ENCODE data around the gene PANK4.
"Not testable (repeated sequence)": the region's sequence is repeated elsewhere in the genome, so short reads cannot be mapped to it uniquely, and the experiment has no call there.

Gene PANK4

DNA sequence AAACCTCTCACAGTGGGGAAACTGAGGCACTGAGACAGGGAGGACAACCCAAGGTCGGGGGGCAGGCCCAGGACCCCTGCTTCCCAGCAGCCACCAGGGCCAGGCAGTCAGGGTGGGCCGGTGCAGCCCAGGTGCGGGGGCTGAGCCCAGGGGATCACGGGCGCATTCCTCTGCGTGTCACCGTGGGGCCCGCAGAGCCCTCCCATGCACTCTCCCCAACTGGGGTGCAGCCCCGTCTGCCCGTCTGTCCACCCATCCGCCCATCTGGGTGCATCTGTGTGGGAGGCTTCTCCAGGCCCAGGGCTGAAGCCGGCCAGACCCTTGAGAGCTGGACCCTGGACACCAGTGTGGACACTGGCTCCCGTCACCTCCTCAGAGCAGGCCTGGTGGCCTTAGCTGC lies 53.2 kb downstream of the PANK4 start:
- DNase-seq, result no peak

DNA sequence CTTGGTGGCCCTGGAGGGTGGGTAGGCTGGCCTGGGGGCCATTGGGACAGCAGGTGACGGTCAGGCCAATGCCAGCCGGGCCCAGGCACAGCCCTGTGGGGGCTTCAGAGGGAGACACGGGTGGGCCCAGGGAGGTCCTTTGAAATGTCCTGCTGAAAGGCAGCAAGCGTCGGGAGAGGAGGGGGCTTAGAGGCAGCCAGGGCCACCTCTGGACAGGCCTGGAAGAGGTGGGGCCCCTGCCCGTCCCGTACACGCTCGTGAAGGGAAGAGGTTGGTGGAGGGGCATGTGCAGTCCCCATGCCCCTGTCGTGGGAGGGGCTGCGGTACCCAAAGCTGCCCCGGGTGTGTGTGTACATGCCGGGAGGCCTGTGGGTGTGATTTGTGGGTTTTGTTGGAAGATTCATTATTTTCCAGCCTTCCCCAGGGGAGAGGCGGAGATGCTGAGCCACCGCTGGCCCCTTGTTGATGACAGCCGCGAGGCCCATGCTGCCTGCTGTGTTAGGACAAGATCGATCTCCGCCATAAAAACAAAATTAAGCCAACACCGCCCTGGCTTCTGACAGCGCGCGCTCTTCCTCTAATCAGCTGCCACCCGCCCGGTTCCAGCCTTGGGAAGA lies 53.7 kb downstream of the PANK4 start:
- DNase-seq, result no peak

DNA sequence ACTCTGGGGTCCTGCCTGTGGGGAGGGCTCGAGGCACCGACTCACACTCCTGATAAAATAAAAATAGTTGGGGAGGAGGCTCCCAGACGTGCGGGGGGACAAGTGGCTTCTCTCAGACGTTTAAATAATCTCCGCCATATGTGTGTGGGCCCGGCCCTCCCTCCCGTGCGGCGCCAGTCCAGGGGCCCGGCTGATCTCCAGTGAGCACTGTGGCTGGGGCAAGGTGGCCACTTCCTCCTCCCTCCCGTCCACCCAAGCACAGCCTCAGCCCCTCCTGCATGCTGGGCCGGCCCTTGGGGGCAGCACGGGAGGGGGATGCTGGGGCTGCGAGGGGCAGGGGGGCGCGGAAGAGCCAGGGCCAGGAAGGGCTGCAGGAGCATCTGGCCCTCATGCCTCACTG lies 54.3 kb downstream of the PANK4 start:
- DNase-seq, result no peak

DNA sequence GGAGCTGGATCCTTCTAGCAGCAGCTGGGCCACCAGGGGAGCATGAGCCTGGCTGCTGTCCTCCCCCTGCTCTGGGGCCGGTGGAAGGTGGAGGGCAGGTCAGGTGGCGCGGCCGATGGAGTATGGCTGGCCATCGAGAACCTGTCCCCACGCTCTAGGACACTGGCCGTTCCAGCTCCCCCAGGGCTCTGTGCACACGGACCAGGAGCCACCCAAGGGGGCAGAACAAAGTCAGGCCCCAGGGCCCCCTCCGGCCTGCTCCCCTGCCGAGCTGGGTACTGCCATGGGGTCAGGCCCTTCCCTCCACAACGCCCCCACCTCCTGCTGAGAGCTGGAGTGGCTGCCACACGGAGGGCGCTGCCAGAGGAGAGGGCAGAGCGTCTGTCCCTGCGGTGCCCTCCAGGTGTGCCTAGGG lies 54.8 kb downstream of the PANK4 start:
- DNase-seq, result no peak

DNA sequence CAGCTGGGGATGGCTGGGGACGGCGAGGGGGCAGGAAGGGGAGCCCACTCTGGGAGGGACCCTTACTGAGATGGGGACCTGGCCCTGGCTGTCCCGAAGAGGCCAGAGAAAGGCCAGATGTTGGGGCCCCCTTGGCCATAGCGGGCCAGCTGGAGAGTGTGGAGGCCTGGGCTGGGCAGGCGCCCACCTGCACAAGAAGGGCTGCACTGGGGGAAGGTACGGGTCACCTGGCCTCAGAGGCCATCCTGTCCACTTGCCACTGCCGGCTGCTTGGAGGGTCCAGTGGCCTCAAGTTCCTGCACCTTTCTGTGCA lies 55.3 kb downstream of the PANK4 start:
- DNase-seq, result no peak

DNA sequence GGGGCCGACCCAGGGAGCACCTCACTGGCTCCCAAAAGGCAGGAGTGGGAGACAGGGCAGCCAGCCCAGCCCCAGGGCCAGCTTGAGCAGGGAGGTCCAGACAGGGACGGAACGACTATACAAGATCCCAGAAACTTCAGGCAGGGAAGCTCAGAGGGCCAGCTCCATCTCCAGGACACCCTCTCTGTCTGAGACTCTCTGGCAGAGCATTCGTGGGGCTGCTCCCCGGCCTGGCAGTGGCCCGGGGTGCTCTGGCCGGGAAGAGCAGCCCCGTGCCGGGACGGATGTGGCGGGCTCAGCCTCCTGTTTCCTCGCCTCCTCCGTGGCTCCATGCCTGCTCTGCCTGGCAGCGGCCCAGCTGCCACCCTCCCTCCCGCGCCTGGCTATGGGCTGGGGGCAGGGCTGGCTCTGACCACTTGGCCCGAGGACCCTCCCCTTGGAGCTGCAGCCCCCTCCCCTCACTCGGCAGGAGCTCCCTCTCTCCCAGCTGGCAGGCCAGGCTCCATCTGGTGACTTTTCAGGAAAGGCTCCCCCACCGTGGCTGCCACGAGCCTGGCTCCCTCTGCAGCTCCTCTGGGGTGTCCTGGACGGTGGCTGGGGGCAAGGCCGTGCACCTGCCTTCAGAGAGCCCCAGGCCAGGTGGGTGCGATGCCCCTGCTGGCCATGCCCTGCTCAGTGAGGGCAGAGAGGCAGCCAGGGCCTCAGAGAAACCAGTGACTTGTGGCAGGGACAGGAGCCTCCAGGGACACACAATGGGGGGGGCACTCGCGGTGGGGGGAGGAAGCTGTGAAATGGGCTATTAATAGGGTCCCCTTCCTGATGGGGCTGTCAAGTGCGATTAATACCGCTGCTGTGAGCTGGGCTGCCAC lies 55.9 kb downstream of the PANK4 start:
- DNase-seq, result no peak

DNA sequence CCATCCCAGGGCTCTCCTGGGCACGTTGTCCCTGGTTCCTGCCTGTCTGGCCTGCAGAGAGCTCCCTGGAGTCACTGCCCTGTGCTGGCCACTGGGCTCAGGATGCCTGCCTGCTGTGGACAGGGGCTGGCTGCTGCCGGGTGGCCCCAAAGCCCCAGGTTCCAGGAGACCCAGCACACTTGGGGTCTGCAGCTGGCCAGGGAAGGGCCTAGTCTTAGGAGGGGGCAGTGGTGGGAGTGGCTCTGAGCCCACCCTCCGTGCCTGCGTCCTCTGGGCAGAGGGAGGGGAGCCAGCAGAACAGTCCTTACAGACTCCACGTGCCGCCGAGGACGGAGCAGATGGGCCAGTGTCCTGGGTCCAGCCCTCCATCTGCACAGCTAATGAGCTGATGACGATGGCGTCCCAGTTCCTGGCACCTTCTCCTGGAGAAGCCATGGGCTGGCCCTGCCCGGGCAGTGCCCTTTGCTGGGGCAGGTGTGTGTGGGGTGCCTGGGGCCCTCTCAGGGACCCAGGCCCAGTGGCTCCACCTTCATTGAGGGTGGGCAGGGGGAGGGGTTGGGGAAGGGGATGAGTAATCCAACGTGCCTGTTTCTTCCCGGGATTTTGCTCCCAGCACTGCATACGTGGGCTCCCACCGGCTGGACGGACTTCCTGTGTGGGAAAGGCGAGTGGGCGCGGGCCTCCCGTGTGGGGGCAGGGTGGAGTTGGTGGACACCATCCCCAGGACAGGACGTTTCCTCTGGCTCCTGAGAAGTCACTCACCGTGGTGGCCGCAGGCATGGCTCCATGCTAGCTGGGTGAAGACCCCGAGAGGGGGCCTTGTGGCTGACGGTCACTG lies 57.1 kb downstream of the PANK4 start:
- no peak for DNase-seq

DNA sequence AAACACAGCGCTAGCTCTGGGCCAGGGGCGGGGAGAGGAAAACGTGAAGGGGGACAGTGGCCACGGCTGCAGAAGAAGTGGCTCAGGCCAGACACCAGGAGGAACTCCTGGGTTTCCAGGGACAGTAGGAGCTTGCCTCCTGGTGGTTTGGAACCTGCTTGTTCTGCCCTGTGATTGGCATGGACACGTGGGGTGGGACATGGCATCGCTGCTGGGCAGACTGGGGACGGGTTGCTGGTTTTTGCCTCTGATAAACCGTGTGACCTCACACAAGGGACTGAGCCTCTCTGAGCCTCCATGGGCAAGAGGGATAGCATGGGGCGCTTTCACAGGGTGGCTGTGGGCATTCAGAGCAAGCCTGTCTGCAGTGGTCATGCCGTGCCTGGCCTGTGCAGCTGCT lies 57.9 kb downstream of the PANK4 start:
- no peak for DNase-seq

DNA sequence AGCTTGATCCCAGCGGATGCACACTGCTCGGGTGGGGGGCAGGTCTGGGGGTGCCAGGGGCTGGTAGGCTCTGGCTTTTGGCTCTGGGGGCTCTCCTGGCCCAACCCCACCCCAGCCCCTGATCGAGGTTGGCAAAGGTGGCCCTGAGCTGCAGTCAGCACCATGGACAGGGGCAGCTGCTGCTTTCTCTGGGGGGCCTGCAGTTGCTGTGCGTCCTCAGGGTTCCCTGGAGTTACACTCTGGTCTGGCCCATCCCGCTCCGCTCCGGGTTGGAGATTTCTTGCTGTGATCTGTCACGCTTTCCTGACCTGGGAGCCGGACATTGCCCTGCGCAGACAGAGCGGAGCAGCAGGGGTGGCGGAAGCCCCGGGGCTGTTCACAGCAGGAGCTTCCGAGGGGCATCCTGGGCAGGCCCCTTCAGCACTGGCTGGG lies 58.3 kb downstream of the PANK4 start:
- DNase-seq, result no peak

DNA sequence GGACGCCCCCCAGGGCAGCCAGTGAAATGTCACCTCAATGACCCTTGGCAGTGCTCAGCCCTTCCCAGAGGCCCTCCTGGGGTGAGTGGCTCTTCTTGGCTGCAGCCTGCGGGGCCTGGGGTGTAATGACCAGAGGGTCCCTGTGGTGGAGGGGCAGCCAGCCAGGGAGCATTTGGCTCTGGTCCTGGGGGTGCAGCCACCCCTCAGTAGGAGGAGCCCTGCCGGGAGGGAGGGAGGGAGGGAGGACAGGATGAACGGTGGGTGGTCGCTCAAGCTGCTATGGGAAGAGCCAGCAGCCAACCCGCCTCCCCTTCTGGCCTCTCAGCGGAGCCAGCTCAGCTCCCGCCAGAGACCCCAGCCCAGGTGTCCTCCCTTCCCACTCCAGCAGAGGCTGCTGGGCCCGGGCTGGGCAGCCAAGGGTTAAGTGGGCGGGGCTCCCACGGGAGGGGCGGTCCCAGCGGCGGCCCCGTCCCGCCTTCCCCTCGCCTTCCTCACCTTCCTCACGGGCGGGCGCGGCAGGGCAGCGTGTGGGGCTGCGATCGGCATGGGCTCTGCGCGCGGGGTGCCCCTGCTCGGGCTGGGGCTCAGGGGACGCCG lies 59.3 kb downstream of the PANK4 start:
- DNase-seq, result no peak

DNA sequence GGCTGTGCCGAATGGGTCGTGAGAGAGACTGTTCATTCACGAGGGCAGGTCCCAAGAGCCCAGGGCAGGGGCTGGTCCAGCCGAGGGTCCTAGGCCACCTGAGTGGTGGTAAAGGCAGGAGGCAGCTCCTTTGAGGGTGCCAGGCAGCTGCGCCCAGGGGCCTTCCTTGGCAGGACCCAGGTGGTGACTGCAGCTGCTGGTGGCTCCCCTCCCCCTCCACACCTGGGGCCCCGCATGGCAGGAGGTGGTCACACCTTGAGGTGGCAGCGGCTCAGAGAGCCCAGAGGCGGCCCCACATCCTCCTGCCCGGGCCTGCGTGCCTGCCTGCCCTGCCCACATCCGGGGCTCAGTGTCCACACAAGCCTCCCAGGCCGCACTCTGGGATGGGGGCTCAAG lies 60.1 kb downstream of the PANK4 start:
- DNase-seq, result no peak

DNA sequence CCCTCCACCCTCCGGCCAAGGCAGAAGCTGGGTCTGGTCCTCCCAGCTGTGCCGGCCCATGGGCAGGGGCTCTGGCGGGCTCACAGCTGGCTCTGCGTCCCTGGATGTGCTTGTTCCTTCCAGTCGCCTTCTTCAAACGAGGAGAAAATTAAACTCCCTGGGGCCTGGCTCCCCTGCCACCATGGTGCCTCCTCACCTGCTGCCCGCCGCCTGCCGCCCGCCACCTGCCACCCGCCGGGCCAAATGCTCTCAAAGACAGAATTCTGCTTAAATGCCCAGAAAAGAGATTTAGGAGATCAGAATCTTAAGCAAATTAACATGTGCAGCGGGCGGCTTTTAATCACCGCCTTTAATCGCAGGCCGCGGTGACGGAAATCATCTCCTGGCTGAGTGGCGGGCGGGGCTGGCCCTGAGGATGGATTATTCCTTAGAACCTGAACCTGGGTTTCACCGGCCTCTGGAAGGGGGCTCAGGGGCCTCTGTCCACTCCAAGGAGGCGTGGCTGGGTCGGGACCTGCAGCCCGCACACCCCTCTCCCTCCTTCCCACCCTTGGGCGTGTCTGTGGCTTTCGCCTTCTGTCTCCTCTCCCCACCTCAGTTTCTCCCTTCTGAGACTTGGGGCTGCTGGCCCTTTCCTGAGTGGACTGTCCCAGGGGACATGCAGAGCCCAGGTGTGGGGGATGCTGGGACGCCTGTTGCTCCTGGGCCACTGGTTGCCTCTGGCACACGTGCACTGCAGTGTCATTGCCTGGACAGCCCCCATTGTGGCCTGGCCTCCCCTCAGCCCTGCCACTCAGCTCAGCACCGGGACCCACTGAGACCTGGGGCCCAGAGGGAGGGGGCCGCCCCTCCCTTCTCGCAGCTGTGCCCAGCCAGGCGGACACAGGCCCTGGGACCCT lies 60.8 kb downstream of the PANK4 start:
- no peak for DNase-seq

DNA sequence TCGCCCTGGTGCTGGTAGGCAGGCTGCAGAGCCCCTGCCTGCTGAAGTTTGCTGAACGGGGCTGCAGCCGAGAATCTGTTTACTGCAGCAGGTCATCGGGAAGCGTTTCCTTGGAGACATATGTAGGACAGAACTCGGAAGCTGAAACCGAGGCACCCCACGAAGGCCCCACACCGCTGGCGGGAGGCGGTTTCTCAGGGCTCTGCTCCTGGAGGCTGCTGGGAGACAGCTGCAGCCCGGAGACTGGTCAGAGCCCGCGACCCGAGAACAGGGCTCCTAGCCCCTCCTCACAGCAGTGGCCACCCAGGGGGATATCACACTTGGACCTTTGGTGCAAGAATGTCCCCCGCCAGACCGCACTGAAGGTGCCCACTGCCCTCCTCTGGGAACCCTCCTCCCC lies 63.0 kb downstream of the PANK4 start:
- no peak for DNase-seq

DNA sequence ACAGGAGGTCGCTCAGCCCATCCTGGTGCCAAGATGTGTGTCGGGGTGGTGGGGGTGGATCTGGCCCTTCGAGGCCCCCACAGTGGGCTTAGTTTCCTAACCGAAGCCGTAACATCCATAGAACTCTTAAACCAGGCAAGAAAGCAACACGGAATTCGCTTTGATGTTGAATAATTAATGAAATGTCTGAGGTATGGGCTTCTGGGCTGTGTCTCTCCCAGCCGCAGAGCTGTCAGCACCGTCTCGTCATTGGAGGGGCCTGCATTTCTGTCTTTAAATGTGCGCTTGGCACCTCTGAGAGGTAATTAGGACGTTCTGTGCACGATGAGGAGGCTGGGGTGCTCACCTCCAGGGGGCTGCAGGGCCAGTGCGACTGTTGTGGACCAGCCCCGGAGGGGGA lies 63.6 kb downstream of the PANK4 start:
- no peak for DNase-seq

DNA sequence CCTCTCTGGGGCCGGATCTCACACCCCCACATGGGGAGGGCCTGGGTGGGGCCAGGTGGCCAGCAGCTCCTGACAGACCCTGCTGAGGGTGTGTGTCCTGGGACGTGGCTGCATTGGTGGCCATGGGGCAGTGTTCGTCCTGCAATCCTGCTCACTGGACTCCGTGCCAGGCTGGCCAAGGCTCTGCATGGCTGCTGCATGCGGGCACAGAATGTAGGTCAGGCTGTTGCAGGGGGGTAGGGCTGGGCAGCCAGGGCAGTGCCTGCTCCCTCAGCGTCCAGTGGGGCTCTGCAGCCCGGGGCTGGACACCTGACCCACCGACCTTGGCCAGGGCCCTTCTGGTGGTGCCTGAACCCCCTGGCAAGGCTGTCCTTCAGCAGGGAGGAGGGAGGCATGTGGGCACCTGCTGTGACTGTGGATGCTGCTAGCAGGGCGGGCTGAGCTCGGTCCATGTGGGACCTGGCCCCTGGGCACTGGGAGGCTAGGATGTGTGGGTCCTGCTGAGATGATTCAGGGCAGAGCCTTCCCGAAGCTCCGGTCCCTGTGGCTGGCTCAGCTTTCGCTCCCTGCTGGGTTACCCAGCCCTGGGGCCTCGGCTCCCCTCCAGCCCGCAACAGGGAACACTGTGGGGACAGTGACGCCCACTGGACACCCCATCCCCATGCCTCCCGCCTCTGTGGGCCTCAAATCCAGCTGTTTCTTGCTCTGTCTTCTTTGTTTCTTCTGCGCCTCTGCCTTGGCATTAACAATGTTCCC lies 65.2 kb downstream of the PANK4 start:
- no peak for DNase-seq

DNA sequence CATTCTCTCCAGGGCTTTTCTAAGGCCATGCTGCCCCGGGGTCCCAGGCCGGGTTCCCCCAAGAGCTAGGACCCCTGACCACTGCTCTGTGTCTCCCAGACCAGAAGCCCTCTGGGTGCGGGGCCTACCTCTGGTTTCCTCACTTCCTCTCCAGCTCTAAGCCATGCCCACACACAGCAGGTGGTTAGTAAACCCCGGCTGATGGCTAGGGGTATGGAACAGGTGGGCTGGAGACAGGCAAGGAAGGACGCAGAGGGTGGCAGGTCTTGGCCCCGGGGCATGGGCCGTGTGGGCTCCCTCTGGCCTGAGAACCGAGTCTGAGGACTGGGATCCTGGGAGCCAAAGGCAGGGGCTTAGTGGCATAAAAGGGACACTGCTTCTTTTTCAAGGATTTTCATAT lies 66.2 kb downstream of the PANK4 start:
- DNase-seq, result no peak

DNA sequence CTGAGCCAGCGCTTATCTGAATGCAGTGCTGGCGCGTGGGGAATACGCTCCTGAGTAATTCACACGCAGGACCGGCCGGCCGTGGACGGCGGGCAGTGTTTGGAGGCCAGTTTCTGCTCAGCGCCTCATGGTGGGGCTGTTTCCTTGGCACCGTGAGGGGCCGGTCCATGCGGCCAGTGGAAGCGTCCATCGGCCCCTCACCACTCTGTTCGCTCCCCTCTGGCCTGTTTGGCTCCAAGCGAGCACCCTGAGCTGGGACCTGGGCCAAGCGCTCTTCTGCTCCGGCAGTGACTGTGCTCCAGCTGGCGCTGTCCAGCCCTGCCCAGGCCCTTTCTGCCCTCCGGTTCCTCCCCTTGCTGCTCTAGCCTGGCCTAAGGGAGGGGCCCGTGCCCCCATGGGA lies 66.6 kb downstream of the PANK4 start:
- no peak for DNase-seq

DNA sequence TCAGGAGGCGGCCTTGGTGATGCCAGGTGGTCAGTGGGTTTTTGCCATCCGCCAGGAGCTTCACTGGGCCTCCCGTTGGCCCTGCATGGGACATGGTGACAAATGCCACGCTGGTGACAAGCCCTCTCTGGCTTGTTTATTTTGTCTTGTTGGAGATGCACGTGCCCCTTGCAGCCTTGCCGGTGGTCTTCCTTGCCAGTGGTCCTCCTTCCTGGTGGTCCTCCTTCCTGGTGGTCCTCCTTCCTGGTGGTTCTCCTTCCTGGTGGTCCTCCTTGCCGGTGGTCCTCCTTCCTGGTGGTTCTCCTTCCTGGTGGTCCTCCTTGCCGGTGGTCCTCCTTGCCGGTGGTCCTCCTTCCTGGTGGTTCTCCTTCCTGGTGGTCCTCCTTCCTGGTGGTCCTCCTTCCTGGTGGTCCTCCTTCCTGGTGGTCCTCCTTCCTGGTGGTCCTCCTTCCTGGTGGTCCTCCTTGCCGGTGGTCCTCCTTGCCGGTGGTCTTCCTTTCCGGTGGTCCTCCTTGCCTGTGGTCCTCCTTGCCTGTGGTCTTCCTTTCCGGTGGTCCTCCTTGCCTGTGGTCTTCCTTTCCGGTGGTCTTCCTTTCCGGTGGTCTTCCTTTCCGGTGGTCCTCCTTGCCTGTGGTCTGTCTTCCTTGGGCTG lies 67.2 kb downstream of the PANK4 start:
- DNase-seq, result not testable (repeated sequence)

DNA sequence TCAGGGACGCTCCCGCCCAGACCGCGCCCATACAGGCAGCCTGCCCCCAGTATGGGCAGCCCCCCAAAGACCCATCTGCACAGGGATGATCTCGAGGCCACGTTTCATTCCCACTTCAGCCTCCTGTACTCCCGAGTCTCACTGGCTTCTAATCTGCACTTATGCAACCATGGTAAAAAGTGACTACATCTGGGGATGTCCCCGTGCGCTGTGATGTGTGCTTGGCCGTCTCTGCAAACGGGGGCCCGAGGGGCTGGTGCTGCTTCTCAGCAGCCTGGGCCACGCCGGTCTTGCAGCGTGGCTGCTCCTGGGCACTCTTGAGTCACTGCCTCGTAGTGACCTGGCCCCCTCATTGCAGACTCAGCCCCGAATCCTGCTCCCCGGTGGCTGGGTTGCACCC lies 67.7 kb downstream of the PANK4 start:
- DNase-seq, result no peak

Measured in CD4-positive, alpha-beta T cell treated with Interleukin-4 for 4 hours (primary cell).